ENCODE measurements around the gene NNT.

NNT gene

GRCh38 chr5:43677253-43677652 lies 74.3 kb downstream of the NNT start:
- H3K4me3 ChIP-seq (ENCODE audit: low read depth, low read length), result no peak overlapping the region
- TF ChIP-seq CTCF (IDR thresholded peaks at IDR 0.05; ENCODE audit: low read depth, low read length), result no peak
- no peak for TF ChIP-seq MAX (IDR thresholded peaks at IDR 0.05; ENCODE audit: low read depth, low read length)
- no peak for TF ChIP-seq MYC (IDR thresholded peaks at IDR 0.05; ENCODE audit: low read depth, low read length)
- no peak for TF ChIP-seq POLR2A (IDR thresholded peaks at IDR 0.05; ENCODE audit: extremely low read depth, insufficient read length)
- DNase-seq (ENCODE audit: low read depth), result no peak

GRCh38 chr5:43679214-43679613 lies 76.2 kb downstream of the NNT start:
- TF ChIP-seq MAX (IDR thresholded peaks at IDR 0.05; ENCODE audit: low read depth, low read length) (no peak), POLR2A (IDR thresholded peaks at IDR 0.05; ENCODE audit: extremely low read depth, insufficient read length) (no peak), MYC (IDR thresholded peaks at IDR 0.05; ENCODE audit: low read depth, low read length) (no peak), CTCF (IDR thresholded peaks at IDR 0.05; ENCODE audit: low read depth, low read length) (no peak)
- DNase-seq (ENCODE audit: low read depth), result no peak
- no peak overlapping the region for H3K4me3 ChIP-seq (ENCODE audit: low read depth, low read length)

- no peak for TF ChIP-seq MYC (IDR thresholded peaks at IDR 0.05; ENCODE audit: low read depth, low read length)
- H3K4me3 ChIP-seq (ENCODE audit: low read depth, low read length), result no peak overlapping the region
- DNase-seq (ENCODE audit: low read depth), result no peak
Measured at GRCh38 chr5:43680286-43680685, 77.3 kb downstream of the NNT start.

- DNase-seq (ENCODE audit: low read depth), result no peak
- H3K4me3 ChIP-seq (ENCODE audit: low read depth, low read length), result no peak overlapping the region
- TF ChIP-seq MYC (IDR thresholded peaks at IDR 0.05; ENCODE audit: low read depth, low read length) (no peak), POLR2A (IDR thresholded peaks at IDR 0.05; ENCODE audit: extremely low read depth, insufficient read length) (no peak), CTCF (IDR thresholded peaks at IDR 0.05; ENCODE audit: low read depth, low read length) (no peak), MAX (IDR thresholded peaks at IDR 0.05; ENCODE audit: low read depth, low read length) (no peak)
Measured at GRCh38 chr5:43683884-43684471, 81.0 kb downstream of the NNT start.

- TF ChIP-seq MAX (IDR thresholded peaks at IDR 0.05; ENCODE audit: low read depth, low read length) (no peak), POLR2A (IDR thresholded peaks at IDR 0.05; ENCODE audit: extremely low read depth, insufficient read length) (no peak), CTCF (IDR thresholded peaks at IDR 0.05; ENCODE audit: low read depth, low read length) (no peak), MYC (IDR thresholded peaks at IDR 0.05; ENCODE audit: low read depth, low read length) (no peak)
- no peak for DNase-seq (ENCODE audit: low read depth)
- H3K4me3 ChIP-seq (ENCODE audit: low read depth, low read length), result no peak overlapping the region
Measured at GRCh38 chr5:43685252-43685950, 82.4 kb downstream of the NNT start.

GRCh38 chr5:43687275-43687674 lies 84.3 kb downstream of the NNT start:
- no peak for DNase-seq (ENCODE audit: low read depth)
- TF ChIP-seq POLR2A (IDR thresholded peaks at IDR 0.05; ENCODE audit: extremely low read depth, insufficient read length) (no peak), MYC (IDR thresholded peaks at IDR 0.05; ENCODE audit: low read depth, low read length) (no peak), CTCF (IDR thresholded peaks at IDR 0.05; ENCODE audit: low read depth, low read length) (no peak), MAX (IDR thresholded peaks at IDR 0.05; ENCODE audit: low read depth, low read length) (no peak)
- H3K4me3 ChIP-seq (ENCODE audit: low read depth, low read length), result no peak overlapping the region

Data from NB4 (cell line).